Skeletal muscle cell (primary cell): ENCODE data around the gene BRAT1.

Source experiments
- DNase-seq: peaks from one replicate; pipeline ENCODE4 v3.0.0-alpha.2; 2010; ENCODE audit warnings: low read depth
- H3K4me3 ChIP-seq: 2 replicates; pipeline ENCODE4 v1.5.1; 2011; ENCODE audit warnings: low read depth, mild to moderate bottlenecking, control low read depth, low read length, moderate library complexity

BRAT1 gene

GRCh38 chr7:2504128-2504888 is 51.0 kb downstream of the BRAT1 start:
- DNase-seq, result no peak
- no peak overlapping the region for H3K4me3 ChIP-seq

DNA sequence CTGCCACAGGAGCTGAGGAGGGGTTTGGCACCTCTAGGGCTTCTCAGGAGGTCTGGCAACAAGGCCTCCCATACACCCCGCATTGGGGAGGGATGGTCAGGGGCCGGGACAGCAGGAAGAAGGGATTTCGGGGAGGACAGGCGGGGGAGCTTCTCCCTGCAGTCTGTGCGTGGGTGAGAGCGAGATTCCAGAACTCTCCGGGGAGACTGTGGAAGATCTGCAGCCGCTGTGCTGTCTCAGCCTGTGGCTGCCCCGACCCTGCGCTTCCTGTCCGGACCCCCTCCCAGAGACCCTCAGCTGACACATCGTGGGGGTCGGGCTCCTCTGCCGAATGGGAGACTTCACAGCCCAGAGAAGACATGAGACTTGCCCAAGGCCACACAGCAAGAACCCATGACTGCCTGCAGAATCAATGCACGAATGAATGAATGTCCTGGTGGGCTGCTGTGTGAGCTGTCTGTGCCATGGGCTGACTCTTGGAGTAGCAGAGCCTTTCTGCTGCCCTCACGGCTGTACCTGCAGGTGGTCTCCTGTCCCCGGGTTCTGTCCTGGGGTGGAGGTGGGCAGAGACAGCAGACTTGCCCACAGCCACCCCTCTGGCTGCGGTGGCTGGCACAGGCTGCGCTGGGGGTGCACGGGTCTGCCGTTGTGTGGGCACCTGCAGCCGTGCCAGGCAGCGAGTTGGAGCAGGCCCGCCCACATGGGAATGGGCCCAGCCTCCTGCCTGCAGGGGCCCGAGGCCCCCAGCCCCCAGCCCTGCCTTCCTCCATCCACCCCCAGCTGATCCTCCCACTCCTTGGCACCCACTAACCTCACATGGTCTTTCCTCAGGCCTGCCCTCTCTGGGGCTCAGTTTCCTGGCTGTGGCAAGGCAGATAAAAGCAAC is 52.0 kb downstream of the BRAT1 start:
- no peak for DNase-seq
- H3K4me3 ChIP-seq, result no peak overlapping the region

- DNase-seq, result no peak
Observed at GRCh38 chr7:2502647-2502966, 52.7 kb downstream of the BRAT1 start.

GRCh38 chr7:2501947-2502646 is 53.2 kb downstream of the BRAT1 start:
- no peak for DNase-seq
- no peak overlapping the region for H3K4me3 ChIP-seq

More at GRCh38 chr7:2502647-2502966, 52.7 kb downstream of the BRAT1 start:
- no peak overlapping the region for H3K4me3 ChIP-seq

DNA sequence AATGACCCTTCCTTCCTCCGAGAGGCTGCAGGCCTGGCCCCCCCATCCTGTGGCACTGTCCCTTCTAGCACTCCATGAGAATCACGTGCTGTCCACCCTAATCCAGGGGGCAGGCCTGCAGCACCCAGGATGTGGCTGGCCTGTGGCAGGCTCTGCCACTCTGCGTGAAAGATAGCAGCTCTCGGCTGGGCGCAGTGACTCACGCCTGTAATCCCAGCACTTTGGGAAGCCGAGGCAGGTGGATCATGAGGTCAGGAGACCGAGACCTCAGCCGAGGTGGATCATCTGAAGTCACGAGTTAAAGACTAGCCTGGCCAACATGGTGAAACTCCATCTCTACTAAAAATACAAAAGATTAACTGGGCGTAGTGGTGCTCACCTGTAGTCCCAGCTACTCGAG is 54.6 kb downstream of the BRAT1 start:
- no peak for DNase-seq
- no peak overlapping the region for H3K4me3 ChIP-seq

- H3K4me3 ChIP-seq, result no peak overlapping the region
Observed at GRCh38 chr7:2499719-2500430, 55.4 kb downstream of the BRAT1 start.

GRCh38 chr7:2499181-2499580 is 56.1 kb downstream of the BRAT1 start:
- DNase-seq, result no peak
- no peak overlapping the region for H3K4me3 ChIP-seq

More at GRCh38 chr7:2499719-2500430, 55.4 kb downstream of the BRAT1 start:
- DNase-seq, result no peak

DNA sequence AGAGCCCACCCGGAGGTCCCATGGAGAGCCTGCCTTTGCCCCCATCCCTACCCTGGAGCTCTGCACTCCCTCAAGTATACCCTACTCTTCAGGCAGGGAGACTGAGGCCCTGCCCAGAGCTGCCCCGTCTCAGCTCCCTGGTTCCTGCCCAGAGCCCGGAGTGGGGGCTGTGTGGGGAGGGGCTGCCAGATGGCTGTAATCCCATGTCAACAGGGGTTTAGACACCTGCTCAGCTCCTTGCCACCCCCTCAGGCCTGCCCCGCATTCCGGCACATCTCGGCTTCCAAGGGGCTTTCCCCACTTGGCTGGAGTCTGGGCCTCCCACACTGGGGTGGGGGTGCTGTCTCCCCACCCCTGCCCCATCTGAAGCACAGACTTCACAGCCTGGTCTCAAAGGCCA is 56.6 kb downstream of the BRAT1 start:
- H3K4me3 ChIP-seq, result no peak overlapping the region
- no peak for DNase-seq

GRCh38 chr7:2497500-2498336 is 57.6 kb downstream of the BRAT1 start:
- H3K4me3 ChIP-seq, result no peak overlapping the region
- no peak for DNase-seq

DNA sequence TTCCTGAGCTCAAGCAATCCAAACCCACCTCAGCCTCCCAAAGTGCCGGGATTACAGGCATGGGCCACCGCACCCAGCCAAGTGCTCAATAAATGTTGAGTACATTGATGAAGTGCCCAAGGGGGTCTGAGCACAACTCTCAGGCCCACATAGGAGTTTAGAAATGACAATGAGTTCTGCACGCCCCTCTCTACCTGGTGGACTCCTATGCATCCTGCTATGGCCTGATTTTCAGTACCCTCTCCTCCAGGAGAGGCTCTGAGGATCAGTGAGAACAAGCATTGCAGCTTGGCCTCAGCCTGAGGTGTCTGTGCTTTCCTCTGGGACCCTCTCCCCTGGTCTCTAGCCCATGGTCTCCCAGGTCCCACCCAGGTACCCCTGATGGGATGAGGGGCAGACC is 58.3 kb downstream of the BRAT1 start:
- DNase-seq, result no peak

GRCh38 chr7:2496375-2496774 is 58.9 kb downstream of the BRAT1 start:
- DNase-seq, result no peak

More for the DNA sequence above, 58.3 kb downstream of the BRAT1 start:
- no peak overlapping the region for H3K4me3 ChIP-seq

DNA sequence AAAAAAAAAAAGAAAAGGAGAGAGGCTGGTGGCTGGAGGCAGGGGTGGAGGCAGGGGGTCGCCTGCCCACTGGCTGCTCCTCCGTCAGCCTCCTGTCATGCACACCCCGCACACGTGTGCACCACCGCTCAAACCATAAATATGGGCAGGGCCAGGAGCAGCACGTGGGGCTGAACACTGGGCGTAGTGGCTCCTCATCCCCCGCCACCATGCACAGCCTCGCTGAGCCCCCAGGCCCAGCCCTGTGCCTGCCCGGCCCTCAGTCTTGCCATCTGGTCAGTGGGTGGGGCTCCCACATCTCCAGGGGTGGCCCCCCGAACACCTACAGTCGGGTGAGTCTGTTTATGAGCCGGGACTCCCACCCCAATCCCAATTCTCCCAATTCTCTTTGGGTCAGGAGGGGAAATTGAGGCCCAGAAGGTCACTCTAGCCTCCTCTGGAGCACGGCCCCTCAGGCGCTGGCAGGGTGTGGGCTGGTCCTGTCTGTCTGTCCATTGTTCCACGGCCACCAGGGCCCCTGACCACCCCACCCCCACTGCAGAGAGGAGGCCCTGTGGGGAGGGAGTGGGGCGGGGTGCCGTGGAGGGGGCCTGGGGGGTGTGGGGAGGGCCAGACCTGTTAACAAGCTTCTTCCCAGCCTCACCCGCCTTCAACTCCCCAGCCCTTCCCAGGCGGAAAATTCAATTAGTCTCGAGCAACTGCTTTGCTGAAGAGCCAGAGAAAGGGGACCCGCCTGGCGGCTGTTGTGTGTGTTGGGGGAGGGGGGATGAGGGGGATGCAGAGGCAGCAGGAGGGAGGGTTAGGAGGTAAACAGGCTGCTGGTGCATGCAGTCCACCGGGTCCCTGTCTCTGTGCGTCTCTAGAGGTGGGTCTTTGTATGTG is 59.7 kb downstream of the BRAT1 start:
- H3K4me3 ChIP-seq, result no peak overlapping the region
- DNase-seq, result no peak

More at GRCh38 chr7:2496375-2496774, 58.9 kb downstream of the BRAT1 start:
- no peak overlapping the region for H3K4me3 ChIP-seq

- H3K4me3 ChIP-seq, result no peak overlapping the region
- DNase-seq, result no peak
Observed at GRCh38 chr7:2494191-2495130, 60.9 kb downstream of the BRAT1 start.

DNA sequence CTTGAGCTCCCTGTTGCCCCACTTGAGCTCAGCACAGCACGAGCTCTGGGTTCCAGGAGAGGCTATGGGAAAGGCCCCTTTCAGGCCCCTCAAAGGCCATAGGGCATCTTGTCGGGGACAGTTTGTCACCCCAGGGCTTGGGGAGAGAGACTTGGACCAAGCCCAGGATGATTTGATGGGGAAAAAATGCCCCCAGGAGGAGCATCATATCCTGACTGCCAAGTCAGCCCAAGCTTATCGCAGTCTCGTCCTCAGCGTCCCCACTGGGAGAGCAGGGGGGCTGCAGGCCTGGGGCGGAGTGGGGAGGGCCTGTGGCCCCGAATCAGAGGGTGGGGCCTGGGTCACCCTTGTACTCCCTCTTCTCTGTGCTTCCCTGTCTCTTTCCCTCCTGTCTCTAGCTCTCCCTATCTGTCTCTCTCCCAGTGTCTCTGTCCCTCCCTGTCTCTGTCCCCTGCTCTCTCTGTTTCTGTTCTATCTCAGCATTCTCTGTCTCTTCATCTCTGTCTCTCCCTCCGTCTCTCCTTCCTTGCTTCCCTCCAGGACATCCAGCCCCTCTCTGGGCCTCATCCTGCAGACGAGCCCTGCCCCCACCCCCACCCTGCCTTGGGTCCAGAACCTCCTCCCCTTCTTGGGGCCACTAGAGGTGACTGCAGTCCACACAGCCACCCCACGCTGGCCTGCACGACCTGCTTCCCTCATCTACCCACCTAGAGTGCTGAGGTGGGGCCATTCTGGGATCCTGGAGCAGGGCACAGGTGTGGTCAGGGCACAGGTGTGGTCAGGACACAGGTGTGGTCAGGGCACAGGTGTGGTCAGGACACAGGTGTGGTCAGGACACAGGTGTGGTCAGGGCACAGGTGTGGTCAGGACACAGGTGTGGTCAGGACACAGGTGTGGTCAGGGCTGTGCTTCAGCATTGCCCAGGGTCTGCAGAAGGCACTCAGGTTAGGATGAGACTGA is 61.8 kb downstream of the BRAT1 start:
- no peak for DNase-seq
- H3K4me3 ChIP-seq, result no peak overlapping the region

DNA sequence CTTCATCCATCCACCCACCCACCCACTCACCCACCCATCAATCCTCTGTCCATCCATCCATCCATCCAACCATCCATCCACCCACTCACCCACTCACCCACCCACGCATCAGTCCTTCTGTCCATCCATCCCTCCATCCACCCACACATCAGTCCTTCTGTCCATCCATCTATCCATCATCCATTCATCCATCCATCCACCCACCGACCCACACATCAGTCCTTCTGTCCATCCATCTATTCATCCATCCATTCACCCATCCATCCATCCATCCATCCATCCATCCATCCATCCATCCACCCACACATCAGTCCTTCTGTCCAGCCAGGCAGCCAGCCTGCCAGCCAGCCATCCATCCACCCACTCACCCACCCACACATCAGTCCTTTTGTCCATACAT is 63.3 kb downstream of the BRAT1 start:
- no peak overlapping the region for H3K4me3 ChIP-seq
- no peak for DNase-seq

DNA sequence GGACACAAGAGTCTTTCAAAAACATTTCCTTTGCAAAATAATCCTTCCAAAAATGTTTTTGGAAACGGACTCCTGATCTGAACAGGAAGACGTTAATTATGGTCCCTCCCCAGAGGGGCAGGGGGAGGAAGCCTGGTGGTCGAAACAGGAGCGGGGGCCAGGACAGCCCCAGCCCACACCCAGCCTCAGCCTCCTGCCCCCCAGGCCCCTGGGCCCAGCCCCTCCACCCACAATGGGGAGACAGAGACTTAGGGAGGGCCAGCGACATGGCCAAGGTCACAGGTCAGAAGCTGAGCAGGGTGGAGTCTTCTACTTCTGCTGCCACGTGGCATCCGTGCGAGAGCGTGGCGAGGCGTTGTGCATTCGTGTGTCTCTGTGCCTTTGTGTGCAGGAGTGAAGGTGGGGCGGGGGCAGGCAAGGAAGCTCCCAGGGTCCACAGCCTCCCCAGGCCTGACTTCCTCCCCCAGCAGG is 65.1 kb downstream of the BRAT1 start:
- H3K4me3 ChIP-seq, result no peak overlapping the region
- no peak for DNase-seq
